ENCODE data around the gene PPP1R9B.

DNA sequence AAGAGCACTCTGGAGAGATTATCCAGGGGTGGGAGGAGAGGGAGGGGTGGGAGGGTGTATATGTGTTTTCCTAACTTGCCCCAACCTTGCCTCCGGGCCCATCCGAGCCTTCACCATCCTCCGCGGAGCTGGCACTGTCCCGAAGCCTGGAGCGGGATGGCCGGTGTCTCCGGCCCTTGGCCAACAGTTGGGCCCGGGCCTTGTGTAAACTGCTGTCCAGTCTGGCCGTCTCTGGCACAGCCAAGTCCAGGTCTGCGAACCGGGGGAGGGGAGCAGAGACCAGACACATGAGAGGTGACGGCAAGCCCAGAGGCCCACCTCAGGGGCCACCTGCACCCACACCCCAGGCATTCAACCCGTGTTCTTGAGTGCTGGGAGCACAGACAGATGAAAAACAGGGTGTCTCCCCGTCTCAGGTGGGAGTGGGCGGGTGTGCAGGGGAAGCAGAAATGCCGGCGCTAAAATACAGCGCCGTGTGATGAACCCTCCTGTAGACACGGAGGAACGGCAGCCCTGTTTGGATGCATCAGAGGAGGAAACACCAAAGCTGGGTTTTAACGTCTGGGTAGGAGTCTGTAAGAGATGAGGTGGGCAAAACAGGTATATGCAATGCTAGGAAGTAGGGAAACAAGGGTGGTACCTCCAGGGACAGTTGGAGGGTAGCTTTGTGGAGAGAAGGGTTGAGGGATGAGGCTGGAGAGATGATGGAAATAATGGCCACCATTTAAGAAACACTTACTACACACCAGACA, 32.2 kb downstream of the PPP1R9B start:
- TF ChIP-seq, protein P1, sequence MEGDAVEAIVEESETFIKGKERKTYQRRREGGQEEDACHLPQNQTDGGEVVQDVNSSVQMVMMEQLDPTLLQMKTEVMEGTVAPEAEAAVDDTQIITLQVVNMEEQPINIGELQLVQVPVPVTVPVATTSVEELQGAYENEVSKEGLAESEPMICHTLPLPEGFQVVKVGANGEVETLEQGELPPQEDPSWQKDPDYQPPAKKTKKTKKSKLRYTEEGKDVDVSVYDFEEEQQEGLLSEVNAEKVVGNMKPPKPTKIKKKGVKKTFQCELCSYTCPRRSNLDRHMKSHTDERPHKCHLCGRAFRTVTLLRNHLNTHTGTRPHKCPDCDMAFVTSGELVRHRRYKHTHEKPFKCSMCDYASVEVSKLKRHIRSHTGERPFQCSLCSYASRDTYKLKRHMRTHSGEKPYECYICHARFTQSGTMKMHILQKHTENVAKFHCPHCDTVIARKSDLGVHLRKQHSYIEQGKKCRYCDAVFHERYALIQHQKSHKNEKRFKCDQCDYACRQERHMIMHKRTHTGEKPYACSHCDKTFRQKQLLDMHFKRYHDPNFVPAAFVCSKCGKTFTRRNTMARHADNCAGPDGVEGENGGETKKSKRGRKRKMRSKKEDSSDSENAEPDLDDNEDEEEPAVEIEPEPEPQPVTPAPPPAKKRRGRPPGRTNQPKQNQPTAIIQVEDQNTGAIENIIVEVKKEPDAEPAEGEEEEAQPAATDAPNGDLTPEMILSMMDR (IDR thresholded peaks at IDR 0.05), result no peak
- TF ChIP-seq POLR2AphosphoS5 (IDR thresholded peaks at IDR 0.05), result no peak

Measured in prostate gland (tissue), 2 donors.